DND-41 (cell line): ENCODE data around the gene CACNA1D.

Experiments
- CTCF ChIP-seq: IDR thresholded peaks from 2 replicates; pipeline ENCODE4 v1.5.1; 2012; ENCODE audit warnings: borderline replicate concordance, low read length, moderate library complexity, mild to moderate bottlenecking; ENCODE audit not compliant: poor library complexity, severe bottlenecking; ENCODE audit errors: extremely low read depth
- EZH2 ChIP-seq: IDR thresholded peaks from 3 replicates; pipeline ENCODE4 v1.6.1; 2012; ENCODE audit warnings: borderline replicate concordance, low read depth, mild to moderate bottlenecking, moderate library complexity, low read length, inconsistent platforms; ENCODE audit not compliant: severe bottlenecking

DNA sequence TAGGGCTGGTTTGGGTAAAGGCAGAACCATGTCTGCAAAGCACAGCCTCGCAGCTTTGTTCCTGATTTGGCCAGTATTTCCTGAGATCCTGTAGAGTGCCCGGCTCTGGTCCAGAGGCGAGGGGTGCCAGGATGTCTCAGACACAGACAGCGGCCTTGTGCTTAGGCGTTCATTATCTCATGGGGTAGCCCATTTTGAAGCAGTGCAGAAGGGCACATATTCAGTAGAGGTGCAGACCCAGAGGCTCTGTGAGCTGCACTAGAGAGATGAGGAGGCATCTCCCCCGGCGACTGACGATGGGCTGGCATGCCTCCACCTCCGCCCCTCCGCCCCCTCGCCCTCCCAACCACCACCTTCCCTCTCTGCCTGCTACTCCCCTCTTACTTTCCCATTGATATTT is 181.5 kb downstream of the CACNA1D start:
- no peak for TF ChIP-seq CTCF
- TF ChIP-seq EZH2, result no peak
